Measurements from ENCODE around the gene APLP2.
"Not testable (repeated sequence)": the region's sequence is repeated elsewhere in the genome, so short reads cannot be mapped to it uniquely, and the experiment has no call there.

APLP2 gene

GRCh38 chr11:130178441-130179339, 109.0 kb downstream of the APLP2 start:
- no peak for DNase-seq

DNA sequence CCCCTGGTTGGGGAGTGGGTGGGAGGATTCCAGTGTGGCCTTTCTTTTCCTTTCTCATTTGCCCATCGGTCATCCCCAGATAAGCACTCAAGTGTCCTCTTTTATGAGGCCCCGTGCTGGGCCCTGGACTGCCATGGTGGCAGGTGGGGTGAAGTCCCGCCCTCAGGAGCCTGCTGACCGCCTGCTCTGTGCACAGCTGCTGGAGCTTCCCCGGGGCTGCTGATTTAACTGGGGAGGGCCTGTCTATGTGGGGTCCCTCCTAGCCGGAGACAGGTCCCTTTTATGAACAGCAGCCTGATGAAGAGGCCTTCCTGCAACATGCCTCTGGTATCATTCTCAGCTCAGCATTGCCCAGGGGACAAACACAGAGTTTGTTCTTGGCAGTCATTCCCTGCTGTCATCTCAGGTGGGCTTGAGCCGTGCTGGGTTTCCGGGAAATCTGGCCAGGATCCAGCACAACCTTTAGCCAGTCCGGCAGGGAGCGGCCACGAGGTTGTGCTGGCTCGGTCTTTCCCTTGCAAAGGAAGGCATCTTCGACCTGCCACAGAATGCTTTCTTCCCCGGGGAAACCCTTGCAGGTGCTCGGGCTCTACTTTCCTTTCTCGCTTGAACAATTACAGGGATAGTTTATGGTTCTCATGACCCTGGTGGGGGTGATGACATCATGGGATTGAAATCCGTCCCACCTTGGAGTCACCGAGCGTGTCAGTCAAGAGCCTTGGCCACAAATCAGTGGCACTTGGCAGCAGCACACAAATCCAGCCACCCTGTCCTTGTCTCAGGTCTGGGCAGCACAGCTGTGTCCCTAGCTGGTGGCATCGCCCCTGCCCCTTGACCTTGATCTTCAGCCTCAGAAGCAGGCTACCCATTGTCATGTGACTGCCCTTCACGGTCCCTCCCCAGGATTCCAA, 110.0 kb downstream of the APLP2 start:
- no peak for DNase-seq

- no peak for DNase-seq
These were observed 110.8 kb downstream of the APLP2 start for GRCh38 chr11:130180491-130180890.

DNA sequence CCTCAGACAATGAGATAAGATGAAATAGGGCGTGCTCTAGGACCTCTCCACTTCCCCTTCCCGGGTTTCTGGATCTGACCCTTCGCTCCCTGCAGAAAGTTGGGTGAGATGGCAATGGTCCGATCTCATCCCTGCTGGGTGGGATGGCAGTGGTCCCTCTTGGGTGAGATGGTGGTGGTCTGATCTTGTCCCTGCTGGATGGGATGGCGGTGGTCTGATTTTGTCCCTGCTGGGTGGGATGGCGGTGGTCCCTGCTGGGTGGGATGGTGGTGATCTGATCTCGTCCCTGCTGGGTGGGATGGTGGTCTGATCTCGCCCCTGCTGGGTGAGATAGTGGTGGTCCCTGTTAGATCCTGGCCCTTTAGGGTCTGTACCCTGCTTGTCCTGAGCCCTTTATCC, 111.2 kb downstream of the APLP2 start:
- no peak for DNase-seq

DNA sequence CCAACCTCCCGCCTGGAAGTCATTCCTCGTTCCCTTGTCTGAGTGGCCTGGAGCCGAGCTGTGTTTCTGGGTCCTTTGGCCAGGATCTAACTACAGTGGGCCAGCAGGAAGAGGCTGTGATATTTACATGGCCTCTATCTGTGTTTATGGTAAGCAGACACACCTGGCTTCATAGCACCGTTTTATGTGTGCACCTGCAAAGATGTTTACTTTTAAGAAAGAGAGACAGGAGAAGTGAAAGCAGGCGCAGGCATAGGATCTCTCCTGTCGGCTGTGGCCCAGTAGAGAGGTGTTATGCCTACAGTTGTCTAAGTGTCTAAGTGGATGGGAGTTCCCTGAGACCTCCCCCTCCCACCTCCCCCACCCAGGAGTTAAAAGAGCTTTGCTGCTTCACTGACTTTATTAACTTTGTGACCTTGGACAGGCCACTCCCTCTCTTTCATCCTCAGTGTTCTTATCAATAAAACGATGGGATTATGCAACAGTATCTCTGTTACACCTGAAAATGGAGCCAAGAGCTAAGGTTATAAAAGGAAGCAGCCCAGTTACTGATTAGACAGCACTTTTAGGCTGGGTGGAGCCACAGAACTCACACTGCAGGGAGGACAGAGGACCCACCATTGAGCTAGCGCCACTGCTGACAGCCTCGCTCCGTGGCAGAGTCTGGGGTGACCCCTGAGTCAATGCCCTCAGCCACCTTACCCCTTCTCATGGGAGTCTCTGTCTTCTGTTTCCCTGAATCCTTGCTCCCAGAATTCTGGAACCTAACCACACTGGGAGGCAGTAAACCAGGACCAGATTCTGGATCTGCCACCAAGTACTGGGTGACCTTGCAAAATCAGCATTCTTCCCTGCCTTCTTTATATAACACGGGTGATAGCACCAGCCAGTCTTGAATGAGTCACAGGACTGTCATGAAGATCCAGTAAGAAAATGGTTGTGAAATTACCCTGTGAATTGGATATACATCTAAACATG, 111.9 kb downstream of the APLP2 start:
- DNase-seq: peak; percentile 55

GRCh38 chr11:130183878-130184610, 114.3 kb downstream of the APLP2 start:
- DNase-seq: no peak

DNA sequence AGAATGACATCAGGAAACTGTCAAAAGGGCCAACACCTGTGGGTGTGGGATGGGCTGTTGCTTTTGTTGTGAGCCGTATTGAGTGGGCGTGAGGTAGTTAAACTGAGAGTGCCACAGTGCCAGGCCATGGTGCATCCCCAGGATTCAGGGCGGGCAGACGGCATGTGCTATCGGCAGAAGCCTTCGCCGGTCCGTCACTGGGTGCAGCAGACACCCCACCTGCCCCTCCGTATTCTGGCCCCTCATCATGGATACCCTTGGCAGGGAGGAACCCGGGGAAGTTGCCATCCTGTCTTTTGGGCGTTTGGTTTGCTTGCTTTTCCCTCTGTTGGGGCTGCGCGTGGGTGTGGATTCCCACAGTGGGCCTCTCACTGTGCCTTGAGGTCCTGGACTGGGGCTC, 117.4 kb downstream of the APLP2 start:
- DNase-seq: no peak

DNA sequence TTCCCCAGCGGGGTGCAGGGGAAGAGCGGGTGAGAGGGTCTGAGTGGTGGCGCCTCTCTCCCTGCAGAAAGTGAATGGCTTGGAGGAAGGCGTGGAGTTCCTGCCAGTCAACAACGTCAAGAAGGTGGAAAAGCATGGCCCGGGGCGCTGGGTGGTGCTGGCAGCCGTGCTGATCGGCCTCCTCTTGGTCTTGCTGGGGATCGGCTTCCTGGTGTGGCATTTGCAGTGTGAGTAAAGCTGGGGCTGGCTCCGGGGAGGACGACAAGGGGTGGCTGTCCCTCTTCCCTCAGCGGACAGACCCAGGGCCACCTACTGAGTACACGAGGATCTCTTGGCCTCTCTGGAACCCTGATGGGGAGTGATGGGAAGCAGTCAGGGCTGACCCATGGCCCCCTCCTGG, 118.4 kb downstream of the APLP2 start:
- DNase-seq: no peak

DNA sequence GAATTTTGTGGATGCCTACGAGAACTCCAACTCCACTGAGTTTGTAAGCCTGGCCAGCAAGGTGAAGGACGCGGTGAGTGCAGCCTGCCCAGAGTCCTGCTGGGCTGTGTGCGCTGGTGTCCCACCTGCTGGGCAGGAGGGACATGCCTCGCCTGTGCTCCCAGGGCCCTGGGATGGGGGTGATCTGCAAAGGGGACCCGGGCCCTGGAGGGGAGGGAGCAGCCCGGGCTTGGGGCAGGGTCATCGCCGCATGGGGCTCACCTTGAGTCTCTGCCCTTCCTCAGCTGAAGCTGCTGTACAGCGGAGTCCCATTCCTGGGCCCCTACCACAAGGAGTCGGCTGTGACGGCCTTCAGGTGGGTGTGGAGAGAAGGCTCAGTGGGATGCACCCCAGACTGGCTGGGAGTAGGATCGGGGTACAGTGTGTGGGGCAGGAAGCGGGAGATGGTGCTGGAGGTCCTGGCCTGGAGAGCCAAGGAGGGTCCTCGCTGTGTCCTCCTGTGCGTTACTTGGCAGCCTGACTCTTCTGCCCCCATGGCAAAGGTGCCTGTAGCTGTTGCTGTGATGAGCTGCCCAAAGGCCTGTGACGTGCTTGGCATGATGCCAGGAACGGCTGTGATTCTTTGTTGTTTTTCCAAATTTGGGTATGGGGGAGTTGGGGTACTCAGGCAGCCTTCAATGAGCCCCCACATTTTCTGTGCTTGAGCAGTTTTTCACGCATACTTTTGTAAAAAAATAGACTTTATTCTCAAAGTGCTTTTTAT, 119.1 kb downstream of the APLP2 start:
- no peak for DNase-seq

GRCh38 chr11:130189492-130190210, 120.0 kb downstream of the APLP2 start:
- no peak for DNase-seq

- DNase-seq: no peak
These were observed 120.7 kb downstream of the APLP2 start for GRCh38 chr11:130190371-130190881.

- no peak for DNase-seq
These were observed 122.2 kb downstream of the APLP2 start for GRCh38 chr11:130191896-130192295.

- DNase-seq: no peak
These were observed 123.2 kb downstream of the APLP2 start for GRCh38 chr11:130192845-130193267.

DNA sequence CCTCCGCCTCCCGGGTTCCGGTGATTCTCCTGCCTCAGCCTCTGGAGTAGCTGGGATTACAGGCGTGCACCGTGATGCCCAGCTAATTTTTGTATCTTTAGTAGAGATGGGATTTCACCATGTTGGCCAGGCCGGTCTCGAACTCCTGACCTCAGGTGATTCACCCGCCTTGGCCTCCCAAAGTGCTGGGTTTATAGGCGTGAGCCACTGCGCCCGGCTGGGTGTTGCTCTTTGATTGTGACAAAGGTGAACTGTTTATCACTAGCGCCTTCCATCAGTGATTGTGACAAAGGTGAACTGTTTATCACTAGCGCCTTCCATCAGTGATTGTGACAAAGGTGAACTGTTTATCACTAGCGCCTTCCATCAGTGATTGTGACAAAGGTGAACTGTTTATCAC, 123.9 kb downstream of the APLP2 start:
- not testable (repeated sequence) for DNase-seq

Measured in CD4-positive, alpha-beta T cell treated with Interleukin-15 for 1 hour (primary cell).